ENCODE measurements around the gene NUCB2.
A peak's percentile ranks its signal among the peaks of the same experiment; 100 is the strongest.
"Not testable (repeated sequence)": the region's sequence is repeated elsewhere in the genome, so short reads cannot be mapped to it uniquely, and the experiment has no call there.

Gene NUCB2

DNA sequence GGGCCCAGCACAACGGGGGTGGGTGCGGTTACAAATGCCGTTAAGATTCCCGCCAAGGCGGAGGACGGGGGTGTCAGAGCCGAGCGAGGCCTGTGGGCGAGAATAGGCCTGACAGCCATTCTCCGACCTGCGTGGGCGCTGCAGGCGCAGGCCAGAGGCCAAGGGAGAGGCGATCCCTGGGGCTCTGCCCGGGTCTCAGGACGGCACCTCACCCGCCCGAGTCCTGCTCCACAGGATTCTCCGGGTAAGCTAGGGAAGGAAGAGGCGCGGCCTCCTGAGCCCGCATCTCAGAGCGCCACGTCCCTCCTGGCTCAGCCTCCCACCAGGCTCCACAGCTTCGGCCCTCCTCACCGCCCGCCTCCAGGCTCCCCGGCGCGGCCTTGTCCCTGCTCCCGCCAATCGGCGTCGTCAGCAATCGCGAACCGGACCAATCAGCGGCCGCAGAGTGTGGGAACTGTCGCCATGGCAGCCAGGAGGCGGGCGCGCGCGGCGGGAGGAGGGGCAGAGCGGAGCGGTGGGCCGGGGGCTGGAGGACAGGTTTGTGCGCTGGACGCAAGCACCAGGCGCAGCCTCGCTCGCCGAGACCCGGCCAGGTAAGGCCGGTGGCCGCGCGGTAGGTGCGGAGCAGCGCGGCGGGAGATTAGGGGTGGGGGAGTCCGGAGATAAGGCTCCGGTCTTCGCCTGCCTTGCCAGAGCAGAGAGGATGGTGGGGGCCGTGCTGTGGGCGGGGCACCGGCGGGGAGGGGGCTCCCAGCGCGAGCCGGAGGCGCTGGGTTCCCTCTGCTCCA is at the start of gene NUCB2:
NUCB2 (plus strand) TSS at position 504 of the 788 bp plus-strand sequence. CDS start 18,585 bp downstream, outside the sequence.
- peak; percentile 90 for DNase-seq

DNA sequence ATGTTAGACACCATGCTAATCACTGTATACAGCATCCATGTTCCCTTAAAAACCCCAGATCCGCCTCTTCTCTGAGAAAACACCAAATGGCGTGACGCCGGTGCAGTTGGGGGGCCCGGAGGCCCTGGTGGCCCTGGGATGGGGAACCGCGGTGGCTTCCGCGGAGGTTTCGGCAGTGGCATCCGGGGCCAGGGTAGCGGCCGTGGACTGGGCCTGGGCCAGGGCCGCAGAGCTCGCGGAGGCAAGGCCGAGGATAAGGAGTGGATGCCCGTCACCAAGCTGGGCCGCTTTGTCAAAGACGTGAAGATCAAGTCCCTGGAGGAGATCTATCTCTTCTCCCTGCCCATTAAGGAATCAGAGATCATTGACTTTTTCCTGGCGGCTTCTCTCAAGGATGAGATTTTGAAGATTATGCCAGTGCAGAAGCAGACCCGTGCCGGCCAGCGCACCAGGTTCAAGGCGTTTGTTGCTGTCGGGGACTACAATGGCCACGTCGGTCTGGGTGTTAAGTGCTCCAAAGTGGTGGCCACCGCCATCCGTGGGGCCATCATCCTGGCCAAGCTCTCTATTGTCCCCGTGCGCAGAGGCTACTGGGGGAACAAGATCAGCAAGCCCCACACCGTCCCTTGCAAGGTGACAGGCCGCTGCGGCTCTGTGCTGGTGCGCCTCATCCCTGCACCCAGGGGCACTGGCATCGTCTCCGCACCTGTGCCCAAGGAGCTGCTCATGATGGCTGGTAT is 48.2 kb upstream of the NUCB2 start:
- DNase-seq, result not testable (repeated sequence)

DNA sequence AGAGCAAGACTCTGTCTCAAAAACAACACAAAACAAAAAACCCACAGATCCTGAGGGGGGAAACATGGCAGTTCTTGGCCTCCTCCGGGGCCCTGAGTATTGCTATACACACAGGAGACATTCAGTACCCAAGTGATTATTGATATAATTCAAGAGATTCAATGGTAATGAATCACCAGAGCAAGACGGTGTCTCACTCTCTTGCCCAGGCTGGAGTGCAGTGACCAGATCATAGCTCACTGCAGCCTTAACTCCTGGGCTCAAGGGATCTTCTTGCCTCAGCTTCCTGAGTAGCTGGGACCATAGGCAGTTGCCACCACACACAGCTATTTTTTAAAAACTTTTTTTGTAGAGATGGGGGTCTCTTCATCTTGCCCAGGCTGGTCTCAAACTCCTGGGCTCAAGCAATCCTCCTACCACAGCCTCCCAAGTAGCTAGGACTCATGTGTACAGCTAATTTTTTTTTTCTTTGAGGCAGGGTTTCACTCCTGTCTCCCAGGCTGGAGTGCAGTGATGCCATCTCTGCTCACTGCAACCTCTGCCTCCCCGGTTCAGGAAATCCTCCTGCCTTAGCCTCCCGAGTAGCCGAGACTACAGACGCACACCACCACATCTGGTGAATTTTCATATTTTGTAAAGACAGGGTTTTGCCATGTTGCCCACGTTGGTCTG is 46.9 kb upstream of the NUCB2 start:
- DNase-seq, result no peak

DNA sequence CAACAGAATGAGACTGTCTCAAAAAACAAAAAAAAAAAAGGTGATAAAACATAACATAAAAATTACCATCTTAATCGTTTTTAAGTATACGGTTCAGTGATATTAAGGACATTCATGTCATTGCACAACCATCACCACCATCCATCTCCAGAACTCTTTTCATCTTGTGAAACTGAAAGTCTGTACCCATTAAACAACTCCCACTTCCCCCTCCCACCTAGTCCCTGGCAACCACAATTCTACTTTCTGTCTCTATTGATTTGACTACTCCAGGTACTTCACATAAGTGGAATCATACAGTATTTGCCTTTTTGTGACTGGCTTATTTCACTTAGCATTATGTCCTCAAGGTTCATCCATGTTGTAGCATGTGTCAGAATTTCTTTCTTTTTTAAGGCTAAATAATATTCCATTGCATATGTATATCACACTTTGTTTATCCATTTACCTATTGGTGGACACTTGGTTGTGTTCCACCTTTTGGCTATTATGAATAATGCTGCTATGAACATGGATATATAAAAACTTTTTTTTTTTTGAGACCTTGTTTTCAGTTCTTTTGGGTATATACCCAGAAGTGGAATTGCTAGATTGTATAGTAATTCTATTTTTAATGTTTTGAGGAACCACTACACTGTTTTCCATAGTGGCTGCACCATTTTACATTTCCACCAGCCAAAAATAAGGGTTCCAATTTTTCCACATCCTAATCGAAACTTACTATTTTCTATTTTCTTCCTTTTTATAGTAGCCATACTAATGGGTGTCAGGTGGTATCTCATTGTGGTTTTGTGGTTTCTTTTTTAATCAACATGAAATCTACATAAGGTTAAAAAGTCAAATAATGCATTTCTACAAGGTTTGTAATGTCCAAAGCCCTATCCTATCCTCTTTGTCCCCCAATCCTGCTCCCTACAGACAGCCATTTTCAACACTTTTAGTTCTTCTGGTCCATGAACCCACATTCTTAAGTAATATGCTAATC is 45.4 kb upstream of the NUCB2 start:
- no peak for DNase-seq

DNA sequence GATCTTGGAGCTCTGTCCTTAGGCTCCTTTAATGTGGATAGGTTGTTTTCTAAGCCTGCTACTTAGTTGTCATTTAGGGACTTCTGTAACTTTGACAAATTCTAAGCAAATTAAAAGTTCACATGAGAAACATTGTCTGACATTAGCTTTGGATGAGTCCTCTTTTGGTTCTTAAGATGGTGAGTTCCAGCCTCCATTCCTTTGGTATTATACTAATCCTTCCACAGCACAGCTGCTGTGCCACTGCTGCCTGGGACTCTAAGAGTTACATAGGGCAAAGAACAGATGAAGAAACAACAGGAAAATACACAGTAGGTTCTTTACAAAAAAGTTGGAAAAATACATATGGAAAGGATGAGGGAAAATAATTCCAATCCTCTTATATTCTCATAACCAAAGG is 43.4 kb upstream of the NUCB2 start:
- DNase-seq, result no peak

DNA sequence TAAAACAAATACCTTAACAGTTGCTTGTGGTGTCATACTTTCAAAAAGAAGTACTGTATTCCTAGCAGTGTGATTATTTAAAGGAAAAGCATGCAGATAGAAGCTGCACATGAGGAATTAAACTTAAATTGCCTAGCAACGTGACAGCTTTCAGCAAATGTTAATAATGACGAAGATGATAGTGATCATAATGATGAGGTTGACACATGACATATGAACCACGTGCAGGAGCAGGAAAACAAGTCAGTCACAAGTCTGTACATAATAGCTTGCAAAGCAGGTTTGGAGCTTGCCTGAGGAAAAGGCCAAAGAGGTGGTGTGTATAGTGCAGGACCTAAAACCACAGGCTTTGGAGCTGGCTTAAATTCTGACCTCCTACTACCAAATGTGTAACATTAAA is 38.2 kb upstream of the NUCB2 start:
- no peak for DNase-seq

DNA sequence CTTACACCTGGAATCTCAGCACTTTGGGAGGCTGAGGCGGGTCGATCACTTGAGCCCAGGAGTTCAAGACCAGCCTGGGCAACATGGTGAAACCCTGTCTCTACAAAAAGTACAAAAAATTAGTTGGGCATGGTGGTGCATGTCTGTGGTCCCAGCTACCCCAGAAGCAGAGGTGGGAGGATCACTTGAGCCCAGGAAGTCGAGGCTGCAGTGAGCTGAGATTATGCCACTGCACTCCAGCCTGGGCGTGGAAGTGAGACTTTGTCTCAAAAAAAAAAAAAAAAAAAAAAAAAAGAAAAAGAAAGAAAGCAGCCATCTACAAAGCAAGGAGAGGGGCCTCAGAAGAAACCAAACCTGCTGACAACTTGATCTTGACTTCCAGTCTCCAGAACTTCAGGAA is 36.6 kb upstream of the NUCB2 start:
- not testable (repeated sequence) for DNase-seq

DNA sequence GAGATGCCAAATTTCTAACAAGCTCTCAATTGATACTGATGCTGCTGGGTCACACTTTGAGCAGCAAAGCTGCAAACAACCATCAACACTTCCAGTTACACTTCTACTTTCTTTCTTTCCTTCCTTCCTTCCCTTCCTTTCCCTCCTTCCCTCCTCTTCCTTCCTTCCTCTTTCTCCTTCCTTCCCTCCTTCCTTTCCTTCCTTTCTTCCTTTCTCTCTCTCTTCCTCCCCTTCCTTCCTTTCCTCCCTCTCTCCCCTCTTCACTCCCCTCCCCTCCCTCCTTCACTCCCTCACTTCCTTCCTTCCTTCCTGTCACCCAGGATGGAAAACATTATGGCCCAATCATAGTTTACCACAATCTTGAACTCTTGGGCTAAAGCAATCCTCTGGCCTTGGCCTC is 35.8 kb upstream of the NUCB2 start:
- no peak for DNase-seq

DNA sequence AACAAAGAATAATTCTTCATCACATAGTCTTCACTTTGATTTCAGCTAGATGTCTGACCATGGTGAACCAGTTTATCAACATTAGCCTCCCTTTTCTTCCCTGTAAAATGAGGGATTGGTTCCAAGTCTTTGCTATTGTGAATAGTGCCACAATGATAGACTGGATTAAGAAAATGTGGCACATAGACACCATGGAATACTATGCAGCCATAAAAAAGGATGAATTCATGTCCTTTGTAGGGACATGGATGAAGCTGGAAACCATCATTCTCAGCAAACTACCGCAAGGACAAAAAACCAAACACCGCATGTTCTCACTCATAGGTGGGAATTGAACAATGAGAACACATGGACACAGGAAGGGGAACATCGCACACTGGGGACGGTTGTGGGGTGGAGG is 33.6 kb upstream of the NUCB2 start:
- DNase-seq, result not testable (repeated sequence)

DNA sequence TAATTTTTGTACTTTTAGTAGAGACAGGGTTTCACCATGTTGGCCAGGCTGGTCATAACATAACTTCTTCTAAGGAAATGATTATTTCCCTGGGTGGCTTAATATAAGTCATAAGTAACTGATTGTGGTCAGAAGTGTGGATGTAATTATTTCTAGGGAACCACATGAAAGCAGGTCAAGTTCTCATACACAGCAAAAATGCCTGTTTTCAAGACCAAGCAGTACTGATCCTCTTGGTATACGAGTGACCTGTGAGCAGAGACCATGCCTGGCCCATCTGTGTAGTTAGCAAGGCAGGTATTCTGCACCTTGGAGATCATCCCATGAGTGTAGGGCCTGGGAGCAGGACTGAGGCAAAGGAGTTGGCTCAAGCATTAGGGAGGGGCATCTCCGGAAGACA is 32.5 kb upstream of the NUCB2 start:
- no peak for DNase-seq

DNA sequence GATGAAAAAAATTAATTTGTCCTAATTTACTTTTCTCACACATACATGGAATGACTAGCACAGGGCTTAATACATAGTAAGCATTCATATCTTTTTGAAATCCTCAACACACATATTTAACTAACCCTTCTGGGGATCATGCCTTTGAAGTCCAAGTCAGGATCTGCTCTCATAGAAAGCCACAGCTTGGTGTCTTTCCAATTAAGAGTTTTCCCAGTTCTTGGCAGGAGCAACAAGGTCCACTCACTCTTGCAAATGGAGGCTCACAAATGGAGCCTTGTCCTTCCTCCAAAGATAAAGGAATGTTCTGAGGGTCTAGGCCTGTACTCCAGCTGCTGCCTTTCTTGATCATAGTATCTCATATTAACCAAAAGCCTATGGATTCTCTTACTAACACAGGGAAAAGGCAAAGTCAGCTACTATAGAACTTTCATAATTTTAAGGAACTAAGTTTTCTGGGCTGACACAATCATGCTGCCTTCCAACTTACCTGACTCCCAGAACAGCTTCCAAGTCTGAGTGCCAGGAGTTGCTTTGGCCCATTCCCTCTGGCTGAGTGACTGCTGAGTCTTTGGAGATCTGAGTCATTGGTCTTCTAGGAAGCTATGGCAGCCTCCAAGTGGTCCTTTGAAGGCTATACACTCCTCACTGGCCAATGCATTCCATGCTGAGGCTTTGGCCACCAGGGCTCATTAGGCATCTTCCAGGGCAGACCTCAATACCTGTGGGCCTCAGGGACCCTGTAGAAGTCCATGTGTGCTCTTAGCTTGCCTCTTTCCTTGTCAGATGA is 25.8 kb upstream of the NUCB2 start:
- no peak for DNase-seq

DNA sequence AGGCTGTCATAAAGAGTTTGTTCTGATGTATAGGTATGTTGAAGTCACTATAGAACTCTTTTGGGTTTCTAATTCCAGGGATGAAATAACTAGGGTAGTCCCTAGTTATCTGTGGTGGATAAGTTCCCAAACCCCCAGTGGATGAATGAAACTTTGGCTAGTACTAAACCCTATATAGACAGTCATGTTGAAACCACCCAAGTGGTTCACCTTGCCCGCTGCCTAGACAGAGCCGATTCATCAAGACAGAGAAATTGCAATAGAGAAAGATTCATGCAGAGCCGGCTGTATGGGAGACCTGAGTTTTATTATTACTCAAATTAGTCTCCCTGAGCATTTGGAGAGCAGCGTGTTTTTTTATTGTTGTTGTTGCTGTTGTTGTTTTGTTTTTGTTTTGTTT is 23.8 kb upstream of the NUCB2 start:
- DNase-seq, result no peak

DNA sequence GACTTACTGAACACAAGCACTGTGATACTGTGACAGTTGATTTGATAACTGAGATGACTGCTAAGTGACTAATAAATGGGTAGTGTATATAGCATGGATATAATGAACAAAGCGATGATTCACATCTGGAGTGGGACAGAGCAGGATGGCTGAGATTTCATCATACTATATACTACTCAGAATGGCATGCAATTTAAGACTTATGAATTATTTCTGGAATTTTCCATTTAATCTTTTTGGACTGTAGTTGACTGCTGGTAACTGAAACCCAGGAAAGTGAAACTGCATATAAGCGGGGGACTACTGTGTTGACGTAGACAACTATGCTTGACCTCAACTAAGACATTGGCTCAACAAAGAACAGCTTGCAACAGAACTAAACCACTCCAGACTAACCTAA is 20.0 kb upstream of the NUCB2 start:
- no peak for DNase-seq

DNA sequence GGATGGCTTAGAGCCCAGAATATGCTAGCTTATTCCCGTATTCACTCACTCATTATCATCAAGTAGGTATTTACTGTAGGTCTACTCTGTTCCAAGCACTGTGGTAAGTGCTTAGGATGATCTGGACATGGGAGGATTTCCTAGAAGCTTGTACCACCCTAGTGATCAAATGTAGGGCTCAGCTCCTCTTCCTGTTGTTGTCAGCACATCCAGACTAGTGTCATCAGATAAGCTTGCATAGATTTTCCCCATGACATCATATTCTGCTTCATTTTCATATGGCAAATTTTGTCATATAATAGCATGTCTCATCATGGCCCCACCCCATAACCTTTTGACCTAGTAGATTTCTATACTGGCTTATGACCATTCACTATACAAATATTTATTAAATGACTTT is 19.3 kb upstream of the NUCB2 start:
- no peak for DNase-seq

DNA sequence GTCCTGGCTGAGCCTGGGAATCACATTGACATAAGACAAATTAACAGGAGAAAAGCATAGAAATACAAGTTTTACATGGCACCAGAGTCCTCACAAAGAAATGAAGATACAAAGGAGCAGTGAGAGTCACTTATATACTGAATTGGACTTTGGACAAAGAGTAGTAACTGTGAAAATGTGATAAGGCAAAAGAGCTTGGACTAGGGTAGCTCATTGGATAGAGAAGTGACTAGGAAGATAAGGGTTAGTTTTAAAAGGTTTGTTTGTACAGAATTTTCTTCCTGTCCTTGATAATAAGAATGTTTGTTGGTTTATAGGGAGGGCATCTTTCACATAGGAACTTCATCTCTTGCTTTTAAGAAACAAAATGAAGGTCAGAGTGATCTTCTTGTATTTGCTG is 17.9 kb upstream of the NUCB2 start:
- DNase-seq, result no peak

DNA sequence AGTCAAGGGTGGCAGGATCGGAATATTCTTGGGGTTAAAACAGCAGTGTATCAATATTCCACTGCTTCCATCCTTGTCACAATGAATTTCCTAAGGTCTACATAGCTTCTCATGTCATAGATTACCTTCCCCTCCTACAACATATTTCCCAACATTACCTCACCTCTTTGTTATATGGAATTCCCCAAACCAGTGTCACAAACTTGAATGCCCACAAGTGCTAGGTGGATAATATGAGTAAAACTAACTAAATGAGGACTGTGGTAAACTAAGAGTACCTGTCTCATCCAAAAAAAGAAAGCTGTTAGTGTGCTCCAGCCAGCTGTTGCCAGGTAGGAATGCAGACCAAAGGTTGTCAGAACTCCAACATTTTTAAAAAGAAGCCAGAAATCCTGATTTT is 17.0 kb upstream of the NUCB2 start:
- DNase-seq, result no peak

DNA sequence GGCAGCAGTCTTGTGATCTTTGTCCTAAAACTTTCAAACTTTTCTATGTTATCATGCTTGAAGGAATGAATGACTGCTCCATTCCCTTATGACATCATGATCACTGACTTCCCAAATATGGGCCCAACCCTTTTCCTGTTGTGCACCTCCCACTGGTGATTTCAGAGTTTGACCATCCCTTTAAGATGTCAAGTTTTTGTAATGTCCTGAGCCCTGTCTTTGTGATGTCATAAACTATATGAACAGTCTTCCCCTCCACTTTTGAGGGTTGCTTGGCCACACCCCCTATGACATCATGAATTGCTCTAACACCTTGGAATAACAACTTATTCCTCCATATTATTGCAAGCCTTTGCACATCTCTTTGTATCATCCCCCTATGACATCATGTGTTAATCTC is 16.5 kb upstream of the NUCB2 start:
- no peak for DNase-seq

DNA sequence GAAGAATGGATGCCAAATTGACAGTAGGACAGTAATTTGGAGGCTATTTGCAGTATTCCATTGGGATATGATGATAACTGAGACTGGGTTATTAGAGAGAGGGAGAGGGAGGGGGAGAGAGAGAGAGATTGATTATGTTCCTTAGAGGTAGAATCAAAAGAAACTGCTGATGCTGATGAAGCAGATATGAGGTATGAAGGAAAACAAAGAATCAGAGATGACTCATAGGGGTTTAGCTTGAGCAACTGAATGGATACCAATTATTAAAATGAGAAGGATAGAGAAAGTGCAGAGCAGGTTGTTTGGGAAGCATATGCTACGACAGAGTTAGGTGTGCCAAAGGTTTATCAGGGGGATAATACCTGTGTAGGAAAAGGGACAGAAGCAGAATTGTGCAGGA is 12.8 kb upstream of the NUCB2 start:
- no peak for DNase-seq

DNA sequence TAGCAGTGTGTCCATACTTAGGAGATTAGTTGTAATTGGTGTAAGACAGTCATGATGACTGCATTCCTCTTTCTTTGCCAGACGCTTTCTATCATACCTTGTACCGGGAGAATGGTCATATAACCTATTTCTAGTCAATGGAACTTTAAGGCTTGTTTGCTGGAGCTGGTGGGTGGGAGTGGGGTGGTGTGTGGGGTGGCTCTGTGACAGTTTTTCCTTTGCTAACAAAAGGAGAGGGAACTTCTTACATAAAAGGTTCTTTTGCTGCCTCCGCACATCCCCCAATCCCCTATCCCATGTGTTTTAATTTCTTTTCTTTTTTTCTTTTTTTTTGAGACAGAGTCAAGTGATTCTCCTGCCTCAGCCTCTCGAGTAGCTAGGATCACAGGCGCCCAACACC is 9.8 kb upstream of the NUCB2 start:
- no peak for DNase-seq

DNA sequence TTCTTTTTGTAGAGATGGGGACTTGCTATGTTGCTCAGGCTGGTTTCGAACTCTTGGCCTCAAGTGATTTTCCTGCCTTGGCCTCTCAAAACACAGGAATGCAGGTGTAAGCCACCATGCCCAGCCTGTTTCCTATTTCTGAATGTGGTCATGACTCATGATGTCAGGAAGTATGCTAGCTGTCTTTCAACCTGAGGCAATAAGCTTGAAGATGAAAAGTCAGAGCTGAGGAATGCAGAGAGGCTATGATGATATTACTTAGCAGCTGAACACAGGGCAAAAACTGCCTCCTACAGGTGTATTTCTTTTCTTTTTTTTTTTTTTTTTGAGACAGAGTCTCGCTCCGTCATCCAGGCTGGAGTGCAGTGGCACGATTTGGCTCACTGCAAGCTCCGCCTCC is 9.0 kb upstream of the NUCB2 start:
- DNase-seq, result no peak

DNA sequence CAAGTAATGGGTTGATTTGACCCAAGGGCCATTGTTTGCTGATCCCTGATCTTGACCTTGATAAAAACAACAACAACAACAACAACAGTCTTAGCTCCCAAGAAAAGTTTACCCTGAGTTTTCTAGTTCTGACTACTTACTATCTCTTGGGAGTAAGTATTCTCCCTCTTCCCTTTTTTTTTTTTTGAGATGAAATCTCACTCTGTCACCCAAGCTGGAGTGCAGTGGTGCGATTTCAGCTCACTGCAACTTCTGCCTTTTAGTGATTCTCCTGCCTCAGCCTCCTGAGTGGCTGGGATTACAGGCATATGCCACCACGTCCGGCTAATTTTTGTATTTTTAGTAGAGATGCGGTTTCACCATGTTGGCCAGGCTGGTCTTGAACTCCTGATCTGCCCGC is 8.0 kb upstream of the NUCB2 start:
- not testable (repeated sequence) for DNase-seq

DNA sequence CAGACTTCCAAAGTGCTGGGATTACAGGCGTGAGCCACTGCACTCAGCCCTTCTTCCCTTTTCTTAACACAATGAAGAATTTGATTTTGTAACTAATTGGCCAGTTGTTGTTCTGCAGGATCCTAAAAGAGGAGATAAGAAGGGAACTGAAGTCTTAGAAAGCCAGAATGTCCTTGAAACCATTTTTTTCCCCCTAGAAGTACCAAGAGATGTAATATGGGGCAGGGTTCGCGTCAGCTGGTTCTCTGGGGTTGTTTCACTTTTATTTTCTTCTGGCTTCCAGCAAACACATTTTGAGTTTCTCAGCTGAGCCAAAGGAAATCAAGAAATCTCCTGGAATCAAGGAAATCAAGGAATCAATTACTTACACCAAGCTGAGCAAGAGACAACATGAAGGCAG is 7.6 kb upstream of the NUCB2 start:
- DNase-seq, result no peak
